ENCODE data around the gene VSTM2L. TPM values are rescaled to one million over a fixed set of nuclear protein-coding genes. Genes with fewer than 3 reads are reported as not detected.
"Not testable (repeated sequence)": the region's sequence is repeated elsewhere in the genome, so short reads cannot be mapped to it uniquely, and the experiment has no call there.

Gene VSTM2L
- 14.1 TPM for total RNA-seq
- long read RNA-seq, transcript VSTM2L-202 (4 exons, 1,959 nt) = major isoform, 5 of 17 reads
- long read RNA-seq, partial matches to known transcripts = 0 of 17 reads
- long read RNA-seq, other reads (novel, unspliced or antisense) = 9 of 17 reads

GRCh38 chr20:37902504-37903313, at the start of gene VSTM2L:
VSTM2L (plus strand) TSS chr20:37903127; CDS start chr20:37903351, 224 bp downstream.
- Histone ChIP-seq H3K27ac (no peak within 1 kb of the TSS), H3K36me3 (no peaks in the 10 kb centered on the region), H3K9me3 (no peaks in the 10 kb centered on the region), H3K27me3 (ENCODE audit: low read depth) (peaks cover 41% of the 10 kb centered on the region), H3K4me3 (peak within 1 kb of the TSS; percentile 51), H3K4me1 (peaks cover 13% of the 10 kb centered on the region)
- no peak for DNase-seq
- peak; percentile 40 to 55 for ATAC-seq
- no peak for TF ChIP-seq CTCF (IDR thresholded peaks at IDR 0.05)
- intact Hi-C loops (cut with DNase I) = no loop called here

- DNase-seq (no peak), ATAC-seq (no peak)
- H3K9me3 ChIP-seq = no peaks in the 10 kb centered on the region
- intact Hi-C loops (cut with DNase I) = no loop called here
- no peaks in the 10 kb centered on the region for H3K4me1 ChIP-seq
- H3K27me3 ChIP-seq (ENCODE audit: low read depth) = no peaks in the 10 kb centered on the region
- no peak overlapping the region for H3K4me3 ChIP-seq
- no peak overlapping the region for H3K27ac ChIP-seq
- TF ChIP-seq CTCF (IDR thresholded peaks at IDR 0.05) = no peak
- H3K36me3 ChIP-seq = peaks cover 52% of the 10 kb centered on the region
These were observed 49.0 kb upstream of the VSTM2L start for GRCh38 chr20:37853823-37854375.

DNA sequence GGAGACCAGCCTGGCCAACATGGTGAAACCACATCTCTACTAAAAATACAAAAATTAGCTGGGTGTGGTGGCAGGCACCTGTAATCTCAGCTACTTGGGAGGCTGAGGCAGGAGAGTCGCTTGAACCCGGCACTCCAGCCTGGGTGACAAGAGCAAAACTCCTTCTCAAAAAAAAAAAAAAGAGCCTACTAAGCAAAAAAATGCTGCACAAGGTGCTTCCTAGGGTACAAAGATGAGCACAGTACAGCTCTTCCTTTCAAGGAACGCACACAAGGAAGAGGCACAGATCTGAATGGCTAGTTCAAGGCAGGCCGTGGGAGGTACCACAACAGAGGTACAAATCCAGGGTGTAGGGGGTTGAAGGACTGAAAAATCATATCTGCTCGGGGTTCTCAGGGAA, 46.9 kb upstream of the VSTM2L start:
- intact Hi-C loops (cut with DNase I); H3K27ac ChIP-seq; H3K9me3 ChIP-seq; H3K27me3 ChIP-seq (ENCODE audit: low read depth); ATAC-seq; H3K4me3 ChIP-seq; H3K4me1 ChIP-seq; DNase-seq: not testable (repeated sequence)
- H3K36me3 ChIP-seq = peaks cover 54% of the 10 kb centered on the region

DNA sequence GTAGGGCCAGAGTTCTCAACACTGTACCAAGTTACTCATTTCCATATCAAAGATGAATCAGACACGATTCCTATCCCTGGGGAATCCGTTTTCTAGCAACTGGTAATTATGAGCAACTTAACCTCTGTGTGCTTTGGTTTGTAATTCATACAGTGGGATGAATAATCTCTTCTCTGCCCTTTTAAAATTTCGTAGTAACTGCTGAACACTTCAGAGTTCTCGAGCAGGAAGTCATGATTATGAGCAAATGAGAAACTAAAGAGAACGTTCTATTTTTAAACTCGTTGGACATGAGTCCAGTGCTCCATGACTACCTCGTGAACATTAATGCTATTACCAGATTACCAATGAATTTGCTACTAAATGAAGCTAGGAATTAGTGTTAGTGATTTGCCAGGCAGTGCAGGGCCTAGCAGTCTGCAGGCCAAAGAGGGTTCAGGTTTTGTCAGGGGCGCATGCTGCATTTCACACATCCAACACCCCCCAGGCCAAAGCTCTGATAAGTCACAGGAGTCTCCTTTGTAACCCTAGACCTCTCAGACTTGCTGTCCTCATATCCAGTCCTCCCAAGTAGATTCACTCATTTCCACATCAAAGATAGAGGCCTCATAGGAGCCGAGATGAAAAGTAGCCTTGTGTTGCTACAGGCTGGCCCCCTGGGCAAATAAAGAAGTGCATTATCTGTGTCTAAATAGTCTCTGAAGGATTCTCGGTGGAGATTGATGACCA, 45.8 kb upstream of the VSTM2L start:
- Histone ChIP-seq H3K36me3 (peaks cover 60% of the 10 kb centered on the region), H3K9me3 (no peaks in the 10 kb centered on the region), H3K4me3 (no peak overlapping the region), H3K27me3 (ENCODE audit: low read depth) (no peaks in the 10 kb centered on the region), H3K27ac (no peak overlapping the region), H3K4me1 (no peaks in the 10 kb centered on the region)
- no peak for DNase-seq
- intact Hi-C loops (cut with DNase I) = no loop called here
- ATAC-seq = no peak
- no peak for TF ChIP-seq CTCF (IDR thresholded peaks at IDR 0.05)

DNA sequence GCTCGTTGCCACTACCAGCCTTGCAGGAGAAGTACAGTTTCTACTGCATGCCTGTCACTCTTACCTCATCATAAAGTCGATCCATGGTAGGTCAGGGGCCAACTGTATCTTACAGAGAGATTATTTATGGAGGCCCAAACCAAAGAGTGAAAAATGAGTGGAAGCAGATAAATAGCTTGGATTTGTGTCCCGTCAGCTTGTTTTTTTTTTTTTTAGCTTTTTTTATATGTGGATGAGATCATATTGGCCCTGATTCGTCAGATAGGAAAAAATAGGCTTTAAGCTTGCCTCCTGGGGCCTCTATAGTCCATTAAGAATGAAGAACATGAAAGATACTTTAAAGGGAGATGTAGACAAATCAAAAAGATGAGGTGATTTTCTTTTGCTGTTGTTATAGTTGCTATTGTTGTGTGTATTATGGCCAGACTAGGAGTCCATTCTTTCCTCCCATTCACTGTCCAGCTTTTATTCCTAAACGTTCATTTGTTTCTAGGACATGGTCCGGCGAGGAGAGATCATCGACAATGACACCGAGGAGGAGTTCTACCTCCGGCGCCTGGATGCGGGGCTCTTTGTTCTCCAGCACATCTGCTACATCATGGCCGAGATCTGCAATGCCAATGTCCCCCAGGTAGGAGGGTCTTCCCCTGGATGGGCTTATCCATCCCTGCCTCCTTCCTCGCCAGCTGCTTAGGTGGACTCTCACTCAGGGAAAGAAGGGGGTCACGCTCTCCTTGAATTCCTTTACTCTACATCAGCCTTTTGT, 43.3 kb upstream of the VSTM2L start:
- H3K27me3 ChIP-seq (ENCODE audit: low read depth) = no peaks in the 10 kb centered on the region
- H3K4me3 ChIP-seq = no peak overlapping the region
- intact Hi-C loops (cut with DNase I) = no loop called here
- no peak overlapping the region for H3K27ac ChIP-seq
- no peak for TF ChIP-seq CTCF (IDR thresholded peaks at IDR 0.05)
- peaks cover 52% of the 10 kb centered on the region for H3K36me3 ChIP-seq
- ATAC-seq = no peak
- no peaks in the 10 kb centered on the region for H3K4me1 ChIP-seq
- H3K9me3 ChIP-seq = no peaks in the 10 kb centered on the region
- no peak for DNase-seq

Data from lower lobe of right lung (tissue), 2 donors.